Measurements from ENCODE around the gene SEMA3E.
"Not testable (repeated sequence)": the region's sequence is repeated elsewhere in the genome, so short reads cannot be mapped to it uniquely, and the experiment has no call there.

SEMA3E gene

DNA sequence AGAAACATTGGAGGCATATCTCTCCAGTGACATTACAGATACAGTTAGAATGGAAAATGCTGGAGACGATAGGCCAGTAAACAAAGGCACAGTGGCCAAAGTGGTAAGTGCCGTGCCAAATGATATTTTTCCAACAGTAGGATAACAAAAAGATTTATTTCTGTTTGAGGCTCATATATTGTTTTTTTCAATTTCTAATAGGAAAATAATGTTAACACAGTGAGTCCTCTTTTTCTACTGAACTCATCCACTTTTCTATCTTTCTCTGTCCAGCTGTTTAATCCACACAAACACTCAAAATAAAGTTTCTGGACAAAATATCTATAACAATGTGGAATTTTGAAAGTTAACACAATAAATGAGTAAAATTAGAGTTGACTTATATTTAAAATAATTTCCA, 201.3 kb downstream of the SEMA3E start:
- DNase-seq = no peak

DNA sequence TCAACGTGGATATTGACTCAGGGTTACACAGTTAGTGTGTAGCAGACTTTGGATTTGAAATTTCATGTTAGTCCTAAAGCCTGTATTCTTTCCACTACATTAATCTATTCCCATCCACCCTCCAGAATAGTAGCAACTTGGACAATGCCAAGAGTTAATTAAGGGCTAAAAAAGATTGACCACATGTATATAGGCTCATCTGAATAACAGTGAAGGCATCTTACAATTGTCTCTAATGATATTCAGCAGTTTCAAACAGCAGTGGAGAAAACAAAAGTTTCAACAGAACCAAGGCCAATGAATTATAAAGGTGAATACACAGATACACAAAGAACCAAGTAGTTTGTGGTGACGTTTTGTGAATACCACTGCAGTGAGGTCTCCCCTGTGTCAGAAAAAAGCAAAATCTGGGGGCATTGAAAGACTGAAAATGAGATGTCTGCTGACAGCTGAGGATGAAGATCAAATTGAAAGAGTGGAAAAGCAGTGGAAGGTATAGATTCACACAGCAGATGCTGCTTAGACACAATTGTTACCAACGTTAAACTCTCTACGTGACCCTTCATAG, 202.8 kb downstream of the SEMA3E start:
- DNase-seq = no peak

DNA sequence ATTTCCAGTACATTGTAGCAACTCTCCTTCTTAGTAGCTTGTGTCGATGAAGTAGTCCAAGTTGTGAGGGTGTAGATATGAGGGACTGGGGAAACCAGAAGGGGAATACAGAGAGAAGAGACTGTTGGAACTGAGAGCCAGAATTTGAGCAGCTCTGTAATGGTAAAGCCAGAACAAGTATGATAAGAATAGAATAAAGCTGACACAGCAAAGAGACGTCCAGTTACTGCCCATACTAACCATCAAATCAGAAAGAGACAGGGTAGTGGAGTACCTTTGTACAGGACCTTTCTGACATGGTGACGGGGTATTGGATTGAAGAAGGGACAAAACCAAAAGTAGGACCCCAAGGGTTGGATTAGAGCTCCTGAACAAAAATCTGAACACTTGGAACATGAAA, 206.0 kb downstream of the SEMA3E start:
- DNase-seq = no peak

DNA sequence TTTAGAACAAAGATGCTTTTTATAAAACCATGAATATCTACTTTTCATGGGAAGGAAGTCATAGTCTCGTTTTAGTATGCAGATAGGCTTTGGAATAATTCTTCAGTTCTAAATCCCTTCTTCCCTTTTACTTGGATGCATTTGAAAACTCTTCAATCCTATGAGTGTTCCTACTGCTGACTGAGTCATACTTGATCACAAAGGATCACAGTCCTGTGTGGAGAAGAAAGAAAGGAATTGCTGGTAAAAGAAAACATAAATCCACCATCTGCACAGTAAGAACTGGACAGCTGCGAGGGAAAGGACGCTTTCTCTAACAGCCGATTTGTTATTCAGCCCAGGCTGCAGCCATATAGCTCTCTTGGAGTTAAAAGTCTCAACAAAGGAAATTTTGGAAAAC, 209.9 kb downstream of the SEMA3E start:
- DNase-seq = no peak

DNA sequence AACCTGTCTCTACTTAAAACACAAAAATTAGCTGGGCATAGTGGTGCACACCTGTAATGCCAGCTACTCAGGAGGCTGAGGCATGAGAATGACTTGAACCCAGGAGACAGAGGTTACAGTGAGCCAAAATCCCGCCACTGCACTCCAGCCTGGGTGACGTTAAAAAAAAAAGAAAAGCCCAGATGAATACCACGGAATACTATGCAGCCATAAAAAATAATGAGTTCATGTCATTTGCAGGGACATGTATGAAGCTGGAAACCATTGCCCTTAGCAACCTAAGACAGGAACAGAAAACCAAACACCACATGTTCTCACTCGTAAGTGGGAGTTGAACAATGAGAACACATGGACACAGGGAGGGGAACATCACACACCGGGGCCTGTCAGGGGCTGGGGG, 218.7 kb downstream of the SEMA3E start:
- DNase-seq = not testable (repeated sequence)

DNA sequence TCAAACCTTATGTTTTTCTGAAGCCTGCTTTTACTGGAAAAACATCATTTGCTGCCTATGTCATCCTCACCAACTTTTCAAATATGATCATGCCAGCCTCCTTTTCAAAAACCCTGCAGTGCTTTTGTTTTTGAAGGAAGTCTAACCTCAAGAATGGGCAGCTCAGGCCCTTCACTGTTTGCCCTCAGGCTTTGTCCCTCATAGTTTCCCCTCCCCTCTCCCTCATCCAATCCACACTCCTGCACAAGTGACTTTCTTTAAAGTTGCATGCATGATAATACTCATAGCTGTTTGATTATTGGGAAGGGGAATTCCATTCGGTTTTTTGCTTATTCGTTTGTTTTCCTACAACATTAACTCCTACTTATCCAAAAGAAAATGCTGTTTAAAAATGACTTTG, 219.4 kb downstream of the SEMA3E start:
- DNase-seq = no peak

DNA sequence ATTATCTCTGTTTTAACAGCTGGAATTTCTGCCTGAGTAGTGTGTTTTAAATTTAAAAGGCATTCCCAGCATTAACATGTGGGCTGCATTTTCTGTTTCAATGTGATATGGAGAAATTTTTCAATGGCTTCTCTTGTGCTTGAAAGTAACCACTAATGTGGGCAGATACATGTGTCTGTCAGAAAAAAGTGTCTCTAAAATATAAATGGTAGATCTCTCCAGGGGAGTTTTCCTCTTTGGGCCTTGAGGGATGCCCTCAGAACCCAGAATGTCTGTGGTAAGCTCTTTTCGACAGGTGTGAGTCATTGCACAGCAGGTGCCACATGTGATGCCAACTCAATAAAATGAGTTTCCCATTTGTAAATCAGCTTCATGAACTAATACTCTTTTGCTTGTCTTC, 221.1 kb downstream of the SEMA3E start:
- DNase-seq = no peak

DNA sequence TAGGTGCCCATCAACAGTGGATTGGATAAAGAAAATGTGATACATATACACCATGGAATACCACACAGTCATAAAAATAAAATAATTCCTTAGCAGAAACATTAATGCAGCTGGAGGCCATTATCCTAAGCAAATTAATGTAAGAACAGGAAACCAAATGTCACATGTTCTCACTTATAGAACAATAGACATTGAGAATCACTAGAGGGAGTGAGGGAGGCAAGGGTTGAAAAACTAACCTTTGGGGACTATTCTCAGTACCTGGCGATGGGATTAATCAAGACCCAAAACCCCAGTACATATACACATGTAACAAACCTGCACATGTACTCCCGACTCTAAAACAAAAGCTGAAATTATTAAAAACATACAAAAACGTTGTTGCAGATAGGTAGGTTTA, 222.6 kb downstream of the SEMA3E start:
- no peak for DNase-seq

DNA sequence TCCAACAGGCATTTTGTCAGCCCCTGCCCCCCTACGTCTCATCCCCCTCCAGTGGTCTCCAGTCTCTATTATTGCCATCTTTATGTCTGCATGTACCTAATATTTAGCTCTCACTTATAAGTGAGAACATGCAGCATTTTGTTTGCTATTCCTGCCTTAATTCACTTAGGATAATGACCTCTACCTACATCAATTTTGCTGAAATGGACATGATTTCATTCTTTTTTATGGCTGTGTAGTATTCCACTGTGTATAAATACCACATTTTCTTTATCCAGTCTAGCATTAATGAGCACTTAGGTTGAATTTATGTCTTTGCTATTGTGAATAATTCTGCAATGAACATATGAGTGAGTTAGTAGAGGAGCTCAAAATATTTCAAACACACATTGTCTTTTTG, 229.9 kb downstream of the SEMA3E start:
- no peak for DNase-seq

DNA sequence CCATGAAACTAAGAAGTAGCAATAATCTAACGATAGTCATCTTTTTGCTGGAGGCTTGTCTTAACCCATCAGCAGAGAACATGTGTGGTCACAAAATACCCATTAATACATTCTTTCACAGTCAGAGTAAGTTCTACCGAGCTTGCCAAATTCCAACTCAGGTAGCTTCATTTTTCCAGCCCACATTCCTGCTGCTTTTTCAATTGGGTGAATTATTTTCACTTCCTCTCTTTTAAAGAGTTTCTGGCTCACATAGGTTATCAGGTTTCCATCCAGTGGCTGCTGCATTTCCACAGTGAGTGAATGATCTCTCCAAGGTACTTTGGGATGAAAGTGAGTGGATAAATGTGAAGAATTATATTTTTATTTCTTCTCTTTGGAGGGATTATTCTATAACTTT, 233.1 kb downstream of the SEMA3E start:
- DNase-seq = no peak

DNA sequence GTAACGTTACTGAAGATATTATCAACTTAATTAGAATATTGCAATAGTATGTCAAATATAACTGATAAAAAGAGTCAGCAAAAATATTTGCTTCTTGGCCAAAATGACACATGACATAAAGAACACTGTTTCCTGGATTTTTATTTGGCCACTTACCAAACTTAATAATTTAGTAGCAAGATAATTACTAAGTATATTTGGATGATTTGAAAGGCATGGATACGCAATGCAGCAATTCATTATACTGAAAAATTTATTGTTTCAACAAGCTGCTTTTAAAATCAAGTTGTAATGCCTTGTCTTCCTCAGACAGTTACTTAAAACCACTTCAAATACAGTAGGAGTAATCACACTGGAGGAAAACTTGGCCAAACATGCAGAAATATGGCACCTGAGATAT, 234.0 kb downstream of the SEMA3E start:
- DNase-seq = no peak

DNA sequence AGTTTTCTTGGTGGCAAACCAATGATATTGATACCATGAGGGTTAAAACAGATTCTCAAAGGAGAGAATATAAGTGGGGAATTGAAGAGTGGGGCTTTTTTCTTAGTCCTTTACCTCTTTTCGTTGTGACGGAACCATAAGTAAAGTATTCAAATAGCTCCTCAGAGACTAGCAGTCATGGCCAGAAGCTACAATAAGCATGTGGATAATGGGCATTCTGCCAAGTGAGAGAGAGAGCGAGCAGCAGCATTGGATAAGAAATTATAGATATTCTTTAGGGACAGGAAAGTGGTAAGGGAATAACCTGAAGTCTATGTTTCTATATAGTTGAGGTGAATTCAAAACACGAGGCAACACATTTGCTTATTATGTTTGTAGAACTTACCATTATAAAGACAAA, 235.1 kb downstream of the SEMA3E start:
- DNase-seq = no peak

DNA sequence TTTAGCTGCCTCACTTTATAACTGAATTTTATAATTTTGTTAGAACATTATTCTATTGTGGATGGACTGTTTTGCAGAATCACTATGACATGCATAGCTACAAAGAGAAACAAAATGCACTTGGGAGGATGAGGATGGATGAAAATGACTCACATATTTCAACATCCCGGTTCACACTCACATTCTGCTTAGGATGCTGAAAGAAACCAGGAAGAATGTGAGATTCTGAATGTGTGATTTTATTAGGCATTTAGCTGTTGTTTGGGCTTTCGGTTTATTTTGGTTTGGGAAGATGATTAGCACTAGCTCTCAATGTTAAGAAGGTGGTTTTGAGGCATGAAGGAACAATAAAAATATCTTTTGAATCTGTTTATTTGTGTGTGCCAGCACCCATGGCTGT, 235.5 kb downstream of the SEMA3E start:
- DNase-seq = no peak

DNA sequence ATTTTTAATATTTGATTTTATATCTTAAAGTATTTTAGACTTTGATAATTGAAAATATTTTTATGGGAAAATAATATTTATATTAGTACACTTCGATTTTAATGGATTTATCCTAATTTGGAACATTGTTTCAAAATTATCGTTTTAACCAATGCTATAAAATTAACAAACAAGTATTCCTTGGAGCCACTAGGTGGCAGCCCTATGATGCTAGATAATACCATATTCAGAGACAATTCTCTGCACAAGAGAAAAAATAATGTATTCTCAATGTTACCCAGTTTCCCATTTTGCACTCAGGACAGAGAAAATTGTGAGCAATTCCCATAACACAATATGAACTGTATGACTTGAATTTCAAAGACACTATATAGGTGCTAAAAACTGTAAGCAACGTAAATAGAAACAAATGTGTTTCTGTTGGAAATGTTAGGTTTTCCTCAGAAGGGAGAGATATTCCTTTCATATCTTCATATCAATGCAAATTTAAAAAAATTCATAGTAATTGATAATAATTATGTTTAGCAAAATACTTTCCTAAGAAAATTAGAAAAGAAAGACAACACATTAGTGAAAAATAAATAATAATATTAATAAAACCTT, 237.8 kb downstream of the SEMA3E start:
- no peak for DNase-seq

DNA sequence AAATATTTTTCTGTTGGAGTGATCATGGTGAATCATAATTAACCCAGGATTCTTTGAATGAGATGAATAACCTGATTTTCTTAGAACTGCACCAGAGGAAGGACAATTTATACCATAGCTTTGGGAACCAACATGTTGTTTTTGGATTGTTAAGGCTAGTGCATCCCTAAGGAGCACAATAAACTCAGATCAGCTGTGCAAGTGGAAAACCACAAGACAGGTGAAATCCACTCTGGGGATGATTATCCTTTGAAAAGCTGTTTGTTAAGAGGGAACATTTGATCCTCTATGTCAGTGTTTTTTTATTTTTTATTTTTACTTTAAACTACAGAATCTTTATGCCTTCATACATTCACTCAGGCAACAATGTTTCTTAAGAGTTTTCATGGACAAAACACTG, 254.2 kb downstream of the SEMA3E start:
- DNase-seq = no peak

DNA sequence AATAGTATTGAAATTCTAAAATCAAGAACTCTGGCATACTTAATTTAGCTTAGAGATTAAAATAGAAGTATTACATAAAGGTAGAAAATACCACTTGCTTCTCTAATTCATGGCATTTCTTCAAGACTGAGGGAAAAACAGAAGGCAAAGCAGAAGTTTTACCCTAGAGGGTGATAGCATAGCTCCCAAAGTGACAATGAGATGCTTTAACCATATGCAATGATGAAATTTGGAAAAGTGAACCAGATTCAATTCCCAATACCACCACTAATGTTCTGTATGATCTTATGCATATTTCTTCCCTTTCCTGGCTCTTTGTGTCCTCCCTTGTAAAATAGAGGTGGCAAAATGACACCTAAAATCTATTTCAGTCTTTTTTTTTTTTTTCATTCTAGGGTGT, 260.5 kb downstream of the SEMA3E start:
- DNase-seq = no peak

DNA sequence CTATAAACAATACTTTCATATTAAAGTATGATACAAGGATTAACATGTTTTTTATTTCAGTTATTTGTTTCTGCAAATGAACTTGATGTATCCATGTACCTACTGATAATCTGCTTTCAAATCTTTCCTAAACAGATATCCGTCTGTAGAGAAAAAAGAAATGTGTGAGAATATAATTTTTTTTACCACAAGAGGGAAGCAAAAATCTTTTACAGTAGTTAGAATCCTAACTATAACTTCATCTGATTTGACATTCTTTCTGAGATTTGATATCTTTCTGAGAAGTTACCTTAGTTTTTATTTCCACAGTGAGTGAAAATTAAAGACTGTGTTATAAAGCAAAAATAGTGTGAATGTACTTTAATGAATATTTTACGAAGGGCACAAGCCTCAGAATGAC, 282.3 kb downstream of the SEMA3E start:
- no peak for DNase-seq

DNA sequence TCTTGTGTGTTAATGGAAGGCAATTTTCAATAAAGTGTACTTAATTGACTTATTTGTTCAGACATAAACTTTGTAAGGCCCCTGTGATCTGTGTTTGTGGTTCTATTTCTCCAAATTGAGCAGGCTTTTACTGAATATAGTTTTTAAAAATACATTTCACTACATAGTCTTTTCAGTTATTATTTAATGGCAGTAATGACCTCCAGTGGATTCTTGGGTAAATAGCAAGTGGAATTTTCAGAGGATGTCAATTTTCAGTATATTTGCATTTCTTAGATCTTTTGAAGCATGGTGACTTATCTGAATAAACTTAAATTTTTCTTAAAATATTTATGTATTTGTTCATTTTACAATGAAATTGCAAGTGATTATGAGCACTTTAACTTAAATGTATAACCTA, 283.2 kb downstream of the SEMA3E start:
- no peak for DNase-seq

DNA sequence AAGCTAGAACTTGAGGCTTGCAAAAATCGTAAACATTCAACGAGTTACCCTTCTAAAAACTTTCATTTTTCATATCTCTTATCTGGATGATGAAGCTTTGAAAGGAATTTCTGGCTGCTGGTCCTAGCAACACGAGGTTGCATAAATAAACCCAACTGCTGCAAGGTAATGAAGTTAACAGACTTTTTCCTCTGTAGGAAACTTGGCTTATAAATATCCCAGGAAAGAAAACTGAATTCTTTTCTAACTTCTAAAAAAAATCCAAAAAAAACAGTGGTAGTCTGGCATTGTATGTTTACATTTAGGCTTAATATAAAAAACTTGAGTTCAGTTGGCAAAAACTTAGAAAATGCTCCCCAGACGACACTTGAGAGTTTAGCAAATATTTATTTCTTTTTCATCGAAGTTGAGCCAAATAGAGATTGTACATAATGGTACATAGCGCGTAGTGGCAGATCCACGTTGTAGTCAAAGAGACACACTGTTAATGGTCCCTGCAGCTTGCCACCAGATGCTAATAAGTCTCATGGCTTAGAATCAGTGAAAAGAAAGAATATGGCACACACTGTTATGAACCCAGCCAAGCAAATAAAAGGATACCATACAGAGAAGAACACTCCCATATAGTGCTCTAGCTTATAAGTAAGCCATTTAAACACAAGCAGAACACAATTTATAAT, 285.9 kb downstream of the SEMA3E start:
- no peak for DNase-seq

DNA sequence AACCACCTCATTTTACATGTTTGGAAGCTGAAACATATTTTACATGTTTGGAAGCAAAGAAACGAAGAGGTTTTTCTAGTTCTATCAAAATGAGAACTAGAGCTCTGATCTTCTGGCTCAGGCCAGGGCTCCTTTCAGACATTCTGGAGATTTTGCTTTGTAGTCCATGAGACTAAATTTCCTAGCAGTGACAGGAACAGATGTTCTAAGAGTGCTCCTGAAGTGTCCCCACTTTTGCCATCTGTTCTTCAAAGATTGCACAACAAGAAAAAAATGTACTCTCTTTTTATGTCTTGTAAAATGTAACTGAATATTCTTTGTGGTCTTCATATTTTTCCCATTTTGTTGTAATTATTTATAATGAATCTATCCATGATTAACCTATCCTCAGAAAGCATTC, 289.8 kb downstream of the SEMA3E start:
- DNase-seq = no peak

DNA sequence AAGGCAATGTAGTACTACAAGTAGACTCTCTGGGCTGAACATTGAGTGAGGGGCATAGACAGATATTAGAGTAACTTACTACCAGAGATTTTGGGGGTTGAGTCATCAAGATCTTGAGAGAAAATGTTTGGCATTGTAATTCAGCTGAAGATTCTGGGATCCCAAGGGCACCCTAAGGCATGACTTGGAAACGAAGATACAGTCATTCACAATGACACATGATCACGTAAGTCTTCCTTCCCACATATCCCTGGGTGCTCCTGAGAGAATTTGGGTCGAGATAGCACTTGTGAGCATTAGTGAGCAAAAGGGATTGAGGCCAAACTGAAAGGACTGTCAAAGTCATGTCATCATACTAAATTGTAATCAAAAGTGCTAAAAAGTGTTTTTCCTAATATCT, 293.8 kb downstream of the SEMA3E start:
- DNase-seq = no peak

DNA sequence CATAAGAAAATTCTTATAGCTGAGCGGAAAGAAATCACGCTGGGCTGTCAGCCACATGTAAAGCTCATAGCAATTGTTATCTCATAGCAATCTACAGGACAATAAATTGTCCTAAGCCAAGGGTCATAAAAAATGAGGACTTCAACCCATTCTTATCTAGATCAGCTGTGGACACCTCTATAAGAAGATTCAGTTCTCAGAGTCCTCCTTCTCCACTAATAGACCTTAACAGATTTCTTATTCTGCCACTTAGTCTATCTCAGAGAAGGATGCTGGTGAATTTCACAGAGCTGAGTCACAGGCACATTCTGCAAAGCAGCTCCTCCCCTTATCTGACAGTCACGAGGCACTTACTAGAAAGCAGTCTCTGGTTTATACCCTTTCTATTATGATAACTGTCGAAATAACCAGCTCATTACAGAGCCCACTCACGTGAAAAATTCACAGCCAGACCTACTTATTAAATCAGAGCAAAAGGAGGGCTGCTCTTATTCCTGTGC, 300.9 kb downstream of the SEMA3E start:
- DNase-seq = no peak

DNA sequence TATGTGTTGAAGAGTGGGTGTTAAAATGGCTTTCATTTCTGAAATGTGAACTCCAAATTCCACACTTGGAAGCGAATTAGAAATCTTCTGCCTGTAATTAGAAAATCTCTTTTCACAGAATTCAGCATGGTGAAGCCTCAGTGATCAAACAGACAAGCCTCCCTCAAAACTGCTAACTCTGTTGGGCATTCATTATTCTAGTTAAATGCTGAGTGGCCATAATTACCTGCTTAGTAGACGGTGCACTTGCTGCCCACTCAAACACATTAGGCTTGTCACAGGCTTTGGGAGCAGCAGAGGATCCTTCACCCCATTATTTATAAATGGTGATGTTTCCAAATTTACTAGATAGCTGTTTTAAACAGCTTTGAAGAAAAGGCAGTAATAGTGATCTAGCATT, 309.0 kb downstream of the SEMA3E start:
- no peak for DNase-seq

DNA sequence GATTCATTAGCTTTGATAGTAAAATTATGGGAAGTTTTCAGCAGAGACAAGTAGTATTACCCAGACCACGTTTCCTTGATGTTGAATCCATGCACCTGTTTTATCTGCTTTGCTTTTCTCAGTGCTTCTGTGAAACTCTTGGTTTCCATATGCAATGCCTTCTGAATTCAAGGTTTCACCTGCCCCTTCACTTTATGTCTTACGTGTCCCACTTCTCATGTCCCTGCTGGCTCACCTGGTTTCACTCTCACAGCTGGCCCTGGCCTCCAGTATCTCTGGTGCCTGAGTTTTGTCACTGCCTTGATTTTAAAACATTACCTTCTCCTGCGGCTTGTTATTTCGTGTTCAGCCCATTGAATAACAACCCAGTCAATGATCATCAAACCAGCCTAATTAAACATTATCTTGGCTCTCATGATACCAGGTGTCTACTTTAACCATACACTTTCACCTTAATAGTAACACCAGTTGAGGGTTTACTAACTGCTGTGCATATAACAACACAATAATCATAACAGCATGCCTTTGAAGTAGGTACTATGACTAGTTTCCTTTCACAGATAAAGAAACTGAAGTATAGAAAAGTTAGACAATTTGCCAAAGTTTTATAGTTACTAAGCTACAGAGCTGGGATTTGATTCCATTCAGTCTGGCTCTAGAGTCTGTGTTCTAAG, 310.5 kb downstream of the SEMA3E start:
- DNase-seq = no peak
